HUDEP-2 (cell line): ENCODE results near the gene ZBTB16.
A peak's percentile ranks its signal among the peaks of the same experiment; 100 is the strongest.

Source experiments
- DNase-seq, 76 experiments: peaks; one replicate each; lab custom pipeline; 2025; ENCODE audit not compliant: unreplicated experiment in 76 of 76; lab: John Stamatoyannopoulos, UW

Gene ZBTB16

DNA sequence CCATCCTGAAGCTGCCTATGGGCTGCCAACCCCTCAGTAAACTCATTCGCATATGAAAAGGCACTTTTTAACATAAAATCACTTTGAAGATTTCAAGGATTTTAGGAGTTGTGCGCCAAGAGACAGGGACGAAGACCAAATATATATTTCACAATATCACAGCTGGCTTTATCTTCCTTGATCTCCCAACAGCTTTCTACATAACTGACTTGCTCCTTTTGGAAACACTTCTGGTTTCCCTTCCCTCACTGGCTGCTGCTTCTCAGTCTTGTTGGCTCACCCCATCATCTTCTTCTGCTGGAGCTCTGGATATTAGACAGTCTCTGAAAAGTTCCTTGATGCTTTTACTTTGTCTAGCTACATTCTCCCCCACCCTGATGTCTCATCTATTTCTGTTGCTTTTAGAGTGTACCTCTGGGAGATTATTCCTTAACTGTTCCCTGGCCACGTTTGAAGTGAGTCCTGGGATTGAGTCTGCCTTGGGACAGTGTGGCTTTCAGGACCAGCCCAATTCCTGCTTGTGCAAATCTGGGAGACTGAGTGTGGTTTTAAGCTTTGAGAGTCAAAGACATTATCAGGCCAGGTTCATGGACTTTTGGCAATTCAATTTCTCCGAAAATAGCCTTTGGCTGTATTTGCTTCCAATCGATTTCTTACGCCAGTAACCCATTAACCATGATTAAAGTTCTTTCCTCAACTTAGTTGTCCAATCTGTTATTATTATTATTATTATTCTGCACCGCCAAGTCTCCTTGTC lies 205.8 kb downstream of the ZBTB16 start:
- DNase-seq = no peak

- no peak for DNase-seq
These were observed 210.0 kb downstream of the ZBTB16 start for GRCh38 chr11:114269498-114269897.

GRCh38 chr11:114270531-114271270 lies 211.2 kb downstream of the ZBTB16 start:
- DNase-seq = no peak

DNA sequence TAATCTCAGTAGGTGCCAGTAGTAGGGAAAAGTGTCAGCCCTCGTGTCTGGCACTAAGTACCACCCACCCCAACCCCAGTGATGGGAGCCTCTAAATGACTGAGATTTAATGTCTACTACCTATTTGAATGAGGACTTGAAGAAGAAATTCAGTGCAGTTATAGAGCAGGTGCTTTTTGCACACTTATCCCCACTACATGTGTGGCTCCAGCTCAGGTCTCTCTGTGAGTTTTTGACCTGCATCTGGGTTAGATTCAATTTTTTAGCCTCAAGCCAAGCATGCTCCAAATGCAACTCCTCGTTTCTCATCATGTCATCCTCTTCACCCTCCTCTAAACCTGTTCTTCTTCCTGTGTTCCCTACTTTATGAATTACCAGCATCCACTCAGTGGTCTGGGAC lies 211.8 kb downstream of the ZBTB16 start:
- DNase-seq = no peak

DNA sequence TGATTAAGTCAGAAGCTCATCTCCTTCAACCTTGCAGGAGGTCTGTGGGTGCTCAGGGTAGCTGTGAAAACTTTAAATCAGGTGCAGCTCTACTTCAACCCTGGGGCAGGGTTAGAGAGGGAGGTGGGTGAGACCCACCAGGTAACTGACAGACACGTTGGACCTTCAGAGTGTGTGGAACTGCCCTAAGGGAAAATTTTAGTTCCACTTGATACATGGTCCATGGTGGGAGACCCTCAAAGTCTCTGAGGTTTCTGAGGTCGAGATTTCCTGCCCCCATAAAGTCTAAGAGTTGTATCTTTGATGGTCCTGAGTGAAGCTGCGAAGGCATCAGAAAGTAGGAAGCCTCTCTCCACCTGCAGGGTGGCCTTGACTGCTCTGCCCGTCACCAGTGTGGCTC lies 212.8 kb downstream of the ZBTB16 start:
- DNase-seq = no peak

DNA sequence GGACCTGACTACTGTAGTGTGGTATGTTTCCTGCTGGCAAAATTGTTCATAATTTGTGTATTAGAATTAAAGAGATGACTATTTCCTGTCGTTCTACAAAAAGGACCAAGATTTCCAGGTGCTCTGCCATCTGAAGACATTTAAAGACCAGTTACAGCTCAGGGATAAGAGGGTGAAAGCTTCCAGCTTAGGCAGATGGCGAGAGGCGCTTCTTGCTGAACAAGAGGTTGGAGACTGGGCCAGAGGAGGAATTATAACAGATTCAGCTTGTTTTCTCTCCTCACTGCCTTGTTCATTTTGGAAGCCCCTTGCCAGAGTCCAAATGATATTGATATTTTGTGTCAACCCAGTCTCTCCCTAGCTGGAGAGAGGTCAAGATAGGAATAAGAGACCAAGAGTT lies 213.6 kb downstream of the ZBTB16 start:
- DNase-seq = no peak

DNA sequence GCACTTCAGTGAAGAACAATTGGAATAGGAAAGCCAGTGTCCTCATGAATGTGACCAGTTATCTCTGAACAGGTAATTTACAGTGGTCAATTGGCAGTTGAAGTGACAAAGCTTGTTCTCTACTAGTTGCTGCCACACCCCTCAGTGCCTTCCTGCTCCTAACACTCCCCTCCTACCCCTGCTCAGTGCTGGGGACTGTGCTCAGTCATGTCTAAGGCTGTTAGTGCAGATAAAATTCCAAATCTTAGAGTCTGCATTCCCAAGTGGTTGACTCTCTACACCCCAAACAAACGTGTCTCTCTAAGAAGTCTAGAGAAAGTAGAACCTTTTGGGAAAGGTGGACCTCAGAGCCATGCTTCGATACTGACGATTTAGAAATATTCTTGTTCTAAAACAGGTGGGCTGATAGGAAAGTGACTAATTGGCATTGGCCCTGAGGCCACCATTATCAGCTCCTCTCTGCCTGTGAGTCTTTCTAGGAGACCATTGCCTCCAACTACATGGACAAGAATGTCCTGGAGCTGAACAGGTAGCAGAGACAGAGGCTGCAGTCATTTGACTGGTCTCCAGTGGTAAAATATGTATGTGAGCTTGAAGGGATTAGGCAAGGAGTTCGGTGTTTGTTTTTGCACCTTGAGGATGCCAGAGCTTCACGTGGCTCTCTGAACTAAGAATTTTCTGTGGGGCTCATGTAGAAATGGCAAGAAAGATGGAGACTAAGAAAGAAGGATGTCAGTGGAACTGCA lies 214.6 kb downstream of the ZBTB16 start:
- no peak for DNase-seq

GRCh38 chr11:114274637-114275036 lies 215.1 kb downstream of the ZBTB16 start:
- no peak for DNase-seq

DNA sequence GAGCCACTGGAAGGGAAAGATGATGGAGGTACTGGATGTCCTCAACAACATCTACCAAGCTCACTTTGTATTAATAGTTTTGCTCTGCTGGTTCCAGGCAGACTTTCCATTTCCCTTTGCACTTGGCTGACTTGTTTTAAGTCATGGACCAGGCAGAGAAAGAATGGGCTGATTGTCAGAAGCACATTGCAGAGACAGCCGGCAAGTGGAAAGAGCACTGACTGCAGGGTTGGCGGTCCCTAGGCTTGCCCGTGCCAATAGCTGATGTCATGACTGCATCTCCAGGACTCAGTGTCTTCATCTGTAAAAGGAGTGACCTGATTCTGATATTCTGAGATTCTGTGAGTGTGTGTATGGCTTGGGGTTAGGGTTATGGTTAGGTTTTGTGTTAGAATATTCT lies 215.8 kb downstream of the ZBTB16 start:
- DNase-seq = no peak

DNA sequence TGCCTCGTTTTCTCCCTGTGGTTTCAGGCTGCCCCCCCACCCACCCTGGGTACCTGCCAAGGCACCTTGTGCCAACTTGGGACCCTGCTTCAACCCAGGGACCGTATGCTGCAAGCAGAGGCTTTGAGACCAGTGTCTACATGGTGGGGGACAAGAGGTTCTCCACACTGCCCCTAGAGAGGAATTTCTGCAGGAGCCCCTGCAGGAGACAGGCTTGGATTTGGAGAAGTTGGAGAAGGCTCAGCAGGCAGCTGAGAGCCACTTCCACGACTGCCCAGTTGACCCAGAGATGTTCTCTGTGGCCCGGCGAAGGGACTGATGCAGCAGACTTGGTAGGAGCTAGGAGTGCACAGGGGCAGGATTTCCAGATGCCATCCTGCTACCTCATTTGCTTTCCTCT lies 216.6 kb downstream of the ZBTB16 start:
- DNase-seq = no peak

GRCh38 chr11:114277637-114278341 lies 218.3 kb downstream of the ZBTB16 start:
- DNase-seq = no peak

- no peak for DNase-seq
These were observed 219.0 kb downstream of the ZBTB16 start for GRCh38 chr11:114278342-114279065.

- DNase-seq = no peak
These were observed 220.5 kb downstream of the ZBTB16 start for GRCh38 chr11:114279792-114280546.

DNA sequence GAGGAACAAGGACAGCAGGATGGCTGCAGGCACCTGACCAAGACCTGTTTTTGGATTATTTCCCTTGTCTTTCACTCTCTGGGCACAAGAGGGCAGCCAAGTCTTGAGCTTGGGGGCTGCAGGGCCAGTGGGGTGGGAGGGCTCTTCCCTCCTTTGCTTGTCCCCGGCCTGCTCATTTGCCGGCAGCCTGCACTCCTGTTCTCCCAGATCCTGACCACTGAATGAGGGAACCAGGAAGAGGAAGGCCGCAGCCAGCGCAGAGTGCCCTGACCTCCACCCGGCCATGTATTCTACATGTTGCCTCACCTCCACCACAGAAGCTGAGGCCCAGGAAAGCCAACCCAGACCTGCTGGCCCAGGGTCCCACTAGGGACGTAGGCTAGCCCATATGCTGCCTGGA lies 221.2 kb downstream of the ZBTB16 start:
- peak in 9 of 76 experiments; percentile 3 to 30 (median 7) for DNase-seq

GRCh38 chr11:114281388-114281956 lies 222.0 kb downstream of the ZBTB16 start:
- no peak for DNase-seq

GRCh38 chr11:114282488-114282887 lies 223.0 kb downstream of the ZBTB16 start:
- DNase-seq = no peak

DNA sequence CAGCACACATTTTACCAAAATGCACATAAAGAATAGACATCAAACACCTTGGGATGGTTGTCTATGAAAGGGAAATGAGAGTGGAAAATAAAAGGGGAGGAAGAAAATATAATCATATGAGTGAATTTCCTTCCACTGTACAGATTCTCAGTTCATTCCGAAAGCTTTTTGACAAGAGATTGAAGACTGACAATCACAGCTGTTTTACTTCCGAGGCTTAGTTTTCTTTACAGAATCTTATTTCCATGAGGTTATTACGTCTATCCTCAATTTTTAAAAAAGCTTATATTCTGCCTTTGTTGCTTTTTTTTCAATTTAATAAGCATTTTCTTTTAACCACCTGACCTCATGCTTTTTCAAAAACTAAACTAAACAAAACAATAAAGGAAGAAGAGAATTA lies 223.9 kb downstream of the ZBTB16 start:
- no peak for DNase-seq

DNA sequence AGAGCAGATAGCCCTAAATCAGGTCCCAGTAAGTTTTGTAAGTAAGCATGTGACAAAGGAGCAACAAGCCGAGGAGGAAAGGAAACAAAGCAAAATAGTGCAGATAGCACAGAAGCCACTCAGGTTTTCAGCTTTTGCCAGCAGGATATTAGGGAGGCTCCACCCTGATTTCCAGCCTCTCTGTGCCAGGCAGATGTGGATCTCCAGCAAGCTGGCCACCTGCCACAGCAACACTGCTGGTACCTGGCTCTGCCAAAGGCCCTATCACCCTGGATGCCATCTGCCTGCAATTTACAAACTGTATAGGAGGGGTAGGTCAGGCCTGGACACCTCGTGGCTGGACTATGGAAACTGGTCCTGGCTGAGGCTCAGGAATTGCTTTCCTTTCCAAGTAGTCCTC lies 224.5 kb downstream of the ZBTB16 start:
- DNase-seq = no peak

DNA sequence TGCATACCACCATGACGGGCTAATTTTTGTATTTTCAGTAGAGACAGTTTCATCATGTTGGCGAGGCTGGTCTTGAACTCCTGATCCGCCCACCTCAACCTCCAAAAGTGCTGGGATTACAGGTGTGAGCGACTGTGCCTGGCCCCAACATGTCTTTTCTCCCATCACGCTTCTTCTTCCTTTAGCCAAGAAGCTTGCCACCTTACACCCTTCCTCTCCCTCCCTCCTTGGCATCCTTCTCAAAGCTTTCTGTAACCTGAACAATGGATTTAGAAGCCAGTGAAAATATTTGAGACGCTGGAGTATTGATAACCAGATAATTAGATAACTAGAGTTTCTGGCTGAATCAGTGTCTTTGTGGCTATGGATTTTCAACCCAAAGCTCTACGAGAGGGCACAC lies 225.4 kb downstream of the ZBTB16 start:
- no peak for DNase-seq
